Calu3 (cell line): Measurements from ENCODE around the gene NPBWR2. TPM values are rescaled to one million over a fixed set of nuclear protein-coding genes. Genes with fewer than 3 reads are reported as not detected.

Experiments used
- BruUV-seq: library from RNA; stranded (reverse); fragments of 400-500 nt; replicated peaks from 2 replicates; lab custom pipeline; 2021; lab: Mats Ljungman, UMichigan
- CTCF ChIA-PET: fragments of 300-600 bp; sonication (Branson Sonifier 250); formaldehyde crosslinking; loops from one replicate; lab custom pipeline; 2022; ENCODE audit warnings: antibody characterized with exemption; lab: Charles Lee
- DNase-seq: peaks from one replicate; pipeline ENCODE4 v3.0.0; 2022
- H3K27ac Mint-ChIP-seq: one replicate; pipeline ENCODE4 v1.8.0; 2022; ENCODE audit warnings: mixed read lengths; ENCODE audit not compliant: unreplicated experiment
- H3K27me3 Mint-ChIP-seq: one replicate; pipeline ENCODE4 v1.8.0; 2022; ENCODE audit warnings: mixed read lengths; ENCODE audit not compliant: unreplicated experiment
- H3K36me3 Mint-ChIP-seq: one replicate; pipeline ENCODE4 v1.8.0; 2022; ENCODE audit warnings: mild to moderate bottlenecking, moderate library complexity, mixed read lengths; ENCODE audit not compliant: insufficient read depth, unreplicated experiment
- H3K4me1 Mint-ChIP-seq: one replicate; pipeline ENCODE4 v1.8.0; 2022; ENCODE audit warnings: mild to moderate bottlenecking, low read depth, mixed read lengths; ENCODE audit not compliant: unreplicated experiment
- H3K4me3 Mint-ChIP-seq: one replicate; pipeline ENCODE4 v1.8.0; 2022; ENCODE audit warnings: mild to moderate bottlenecking, low read depth, moderate library complexity, mixed read lengths; ENCODE audit not compliant: unreplicated experiment
- H3K9me3 Mint-ChIP-seq: one replicate; pipeline ENCODE4 v1.8.0; 2022; ENCODE audit warnings: low read depth, mixed read lengths; ENCODE audit not compliant: unreplicated experiment
- CTCF ChIP-seq: fragments of 200-600 bp; IDR thresholded peaks from one replicate; pipeline ENCODE4 v1.8.0; 2022; ENCODE audit warnings: antibody characterized with exemption; ENCODE audit not compliant: unreplicated experiment
- intact Hi-C: fragments of 100-400 bp; cut with micrococcal nuclease; formaldehyde crosslinking; loops from one replicate; pipeline ENCODE4 v1.10.0; 2022; ENCODE audit not compliant: unreplicated experiment
- total RNA-seq: library from RNA; stranded (reverse); gene quantifications from 2 replicates; pipeline ENCODE4 v1.2.3, GENCODE V29; 2022

The NPBWR2 gene
- total RNA-seq, 1 experiment from 2014 or later, result not detected

- H3K9me3 Mint-ChIP-seq, result peaks cover 5% of the 10 kb centered on the region
- H3K4me3 Mint-ChIP-seq, result no peak overlapping the region
- no peak for TF ChIP-seq CTCF
- no peaks in the 10 kb centered on the region for H3K4me1 Mint-ChIP-seq
- no peaks in the 10 kb centered on the region for H3K36me3 Mint-ChIP-seq
- DNase-seq, result no peak
- H3K27ac Mint-ChIP-seq, result no peak overlapping the region
- intact Hi-C loops, result no loop called here
- H3K27me3 Mint-ChIP-seq, result peaks cover 98% of the 10 kb centered on the region
- BruUV-seq, result no TSS peak
- CTCF ChIA-PET, result interaction anchor here (0.6 kb wide), 1 partner anchor 23 kb away, joined by 5 read pairs; no protein-coding TSS in a partner anchor
Observed at GRCh38 chr20:64099880-64100565, 7.3 kb downstream of the NPBWR2 start.

GRCh38 chr20:64099086-64099786, 8.1 kb downstream of the NPBWR2 start:
- CTCF ChIA-PET, result interaction anchor here (0.6 to 0.8 kb wide), 3 partner anchors 16 to 45 kb away, joined by 3 to 5 read pairs (median 5); no protein-coding TSS in a partner anchor
- no TSS peak for BruUV-seq
- no peak overlapping the region for H3K27ac Mint-ChIP-seq
- H3K27me3 Mint-ChIP-seq, result peaks cover 90% of the 10 kb centered on the region
- DNase-seq, result no peak
- no peak for TF ChIP-seq CTCF
- no peak overlapping the region for H3K4me3 Mint-ChIP-seq
- no peaks in the 10 kb centered on the region for H3K36me3 Mint-ChIP-seq
- H3K4me1 Mint-ChIP-seq, result no peaks in the 10 kb centered on the region
- peaks cover 5% of the 10 kb centered on the region for H3K9me3 Mint-ChIP-seq
- intact Hi-C loops, result no loop called here

- Mint-ChIP-seq H3K4me3 (no peak overlapping the region), H3K36me3 (no peaks in the 10 kb centered on the region), H3K9me3 (peaks cover 5% of the 10 kb centered on the region), H3K27me3 (peaks cover 83% of the 10 kb centered on the region), H3K27ac (no peak overlapping the region), H3K4me1 (no peaks in the 10 kb centered on the region)
- CTCF ChIA-PET, result interaction anchor here (0.8 kb wide), 1 partner anchor 44 kb away, joined by 5 read pairs; no protein-coding TSS in a partner anchor
- BruUV-seq, result no TSS peak
- intact Hi-C loops, result no loop called here
- no peak for DNase-seq
- no peak for TF ChIP-seq CTCF
Observed at GRCh38 chr20:64098471-64099013, 8.8 kb downstream of the NPBWR2 start.

DNA sequence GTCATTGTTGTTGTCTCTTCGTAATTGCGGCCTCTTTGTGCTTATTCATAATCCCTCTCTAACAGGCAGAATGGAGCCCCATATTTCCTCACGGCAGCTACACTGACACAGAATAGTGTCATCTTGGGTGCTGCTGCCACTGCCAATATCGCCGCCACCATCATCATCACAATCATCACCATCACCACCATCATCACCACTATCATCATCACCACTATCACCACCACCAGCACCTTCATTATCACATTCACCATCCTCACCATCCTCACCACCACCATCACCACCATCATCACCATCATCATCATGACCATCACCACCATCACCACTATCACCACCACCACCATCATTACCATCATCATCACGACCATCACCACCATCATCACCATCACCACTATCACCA, 10.8 kb downstream of the NPBWR2 start:
- Mint-ChIP-seq H3K27ac (no peak overlapping the region), H3K4me1 (peaks cover 10% of the 10 kb centered on the region), H3K4me3 (no peak overlapping the region), H3K9me3 (peaks cover 5% of the 10 kb centered on the region), H3K27me3 (peaks cover 80% of the 10 kb centered on the region), H3K36me3 (no peaks in the 10 kb centered on the region)
- intact Hi-C loops, result no loop called here
- CTCF ChIA-PET, result no interaction called here
- DNase-seq, result no peak
- BruUV-seq, result no TSS peak
- no peak for TF ChIP-seq CTCF
